K562 treated with DMSO at 1 percent for 4 hours (cell line): ENCODE data around the gene ARSJ. TPM values are rescaled to one million over a fixed set of nuclear protein-coding genes. Genes with fewer than 3 reads are reported as not detected.

ENCODE experiments used
- total RNA-seq: library from RNA; unstranded; fragments of 300-600 nt; gene quantifications from 2 replicates; pipeline ENCODE4 v1.2.3, GENCODE V29; 2022; ENCODE audit not compliant: insufficient read depth

ARSJ gene
- total RNA-seq: not detected in 2 replicates

DNA sequence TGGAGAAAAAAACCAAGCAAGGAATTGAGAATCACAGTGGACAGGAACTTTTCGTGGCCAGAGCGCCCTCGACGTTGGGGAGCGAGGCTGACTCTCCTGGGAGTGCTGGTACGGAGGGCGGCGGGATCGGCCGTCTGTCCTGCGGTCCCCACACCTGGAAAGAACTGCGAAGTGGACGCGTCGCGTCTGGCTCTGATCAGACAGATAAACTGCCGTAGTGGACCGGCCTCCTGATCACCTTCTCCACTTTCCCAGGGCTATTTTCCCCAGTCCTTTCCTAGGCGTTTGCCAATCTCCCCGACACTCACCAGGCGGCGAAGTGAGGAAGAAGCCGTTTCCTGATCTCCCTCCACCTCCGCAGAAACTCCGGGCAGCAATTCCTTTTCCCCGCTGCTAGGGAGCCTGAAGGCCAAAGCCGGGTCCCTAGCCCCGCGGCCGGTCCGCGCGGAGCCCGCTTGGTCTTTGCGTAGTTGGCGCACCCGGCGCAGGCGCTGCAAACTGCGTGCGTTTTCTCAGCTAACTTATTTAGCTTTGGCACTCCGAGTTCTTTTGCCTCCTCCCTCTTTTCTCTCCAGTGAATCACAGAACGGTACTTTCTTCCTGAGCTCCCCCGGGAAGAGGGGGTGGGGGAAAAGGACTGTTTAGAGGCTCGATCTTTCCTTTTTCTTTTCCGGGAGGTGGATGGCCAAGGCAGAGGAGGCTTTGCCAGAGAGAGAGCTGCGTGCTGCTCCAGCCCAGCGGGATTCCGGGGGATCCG, at the start of gene ARSJ:
ARSJ (minus strand) TSS at position 500 of the 757 bp plus-strand sequence. CDS start 813 bp downstream, outside the sequence.

Other genes with a start within 250 kb of the ARSJ start
- not detected in 2 replicates for gene CAMK2D, start 217.9 kb downstream of the ARSJ start, total RNA-seq